HS-27A (cell line): ENCODE results near the gene ARID3C.

Experiments used
- DNase-seq: peaks from one replicate; pipeline ENCODE4 v3.0.0-alpha.2; 2012; ENCODE audit warnings: low read depth, missing footprints

The ARID3C gene

DNA sequence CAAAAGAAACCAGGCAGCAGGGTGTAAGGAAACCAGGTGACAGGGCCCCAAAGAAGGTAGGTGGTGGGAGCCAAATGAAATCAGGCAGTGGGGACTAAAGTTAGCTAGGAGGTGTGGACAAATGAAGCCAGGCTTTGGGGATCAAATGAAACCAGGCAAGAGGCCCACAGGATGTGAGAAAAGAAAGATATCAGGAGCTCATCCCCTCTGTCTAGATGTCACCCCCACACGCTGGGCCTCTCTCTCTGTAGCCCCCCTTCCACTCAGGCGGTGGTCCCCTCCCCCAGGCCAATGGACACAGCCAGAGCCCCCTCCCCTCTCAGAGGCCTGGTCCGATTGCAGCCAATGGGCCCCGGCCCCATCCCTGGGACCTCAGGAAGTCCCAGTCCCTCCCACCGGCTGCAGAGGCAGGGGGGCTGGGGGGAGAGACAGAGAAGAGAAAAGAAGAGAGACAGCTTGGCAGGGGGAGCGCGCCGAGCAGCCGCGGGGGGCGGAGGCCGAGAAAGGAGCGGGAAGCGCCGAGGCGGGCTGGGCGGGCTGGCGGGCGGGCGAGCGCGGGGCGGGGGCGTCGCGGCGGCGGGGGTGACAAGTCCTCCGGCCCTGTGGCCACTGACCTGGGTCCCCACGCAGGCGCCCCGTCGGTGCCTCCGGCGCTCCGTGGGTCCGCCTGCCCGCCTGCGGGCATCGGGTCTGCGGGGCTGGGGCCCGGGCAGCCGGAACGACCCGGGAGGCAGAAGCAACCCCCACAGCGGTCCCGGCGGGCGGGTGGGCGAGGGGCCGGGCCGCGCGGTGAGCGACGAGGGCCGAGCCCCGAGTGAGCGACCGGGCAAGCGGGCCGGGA lies 51.2 kb downstream of the ARID3C start:
- no peak for DNase-seq

DNA sequence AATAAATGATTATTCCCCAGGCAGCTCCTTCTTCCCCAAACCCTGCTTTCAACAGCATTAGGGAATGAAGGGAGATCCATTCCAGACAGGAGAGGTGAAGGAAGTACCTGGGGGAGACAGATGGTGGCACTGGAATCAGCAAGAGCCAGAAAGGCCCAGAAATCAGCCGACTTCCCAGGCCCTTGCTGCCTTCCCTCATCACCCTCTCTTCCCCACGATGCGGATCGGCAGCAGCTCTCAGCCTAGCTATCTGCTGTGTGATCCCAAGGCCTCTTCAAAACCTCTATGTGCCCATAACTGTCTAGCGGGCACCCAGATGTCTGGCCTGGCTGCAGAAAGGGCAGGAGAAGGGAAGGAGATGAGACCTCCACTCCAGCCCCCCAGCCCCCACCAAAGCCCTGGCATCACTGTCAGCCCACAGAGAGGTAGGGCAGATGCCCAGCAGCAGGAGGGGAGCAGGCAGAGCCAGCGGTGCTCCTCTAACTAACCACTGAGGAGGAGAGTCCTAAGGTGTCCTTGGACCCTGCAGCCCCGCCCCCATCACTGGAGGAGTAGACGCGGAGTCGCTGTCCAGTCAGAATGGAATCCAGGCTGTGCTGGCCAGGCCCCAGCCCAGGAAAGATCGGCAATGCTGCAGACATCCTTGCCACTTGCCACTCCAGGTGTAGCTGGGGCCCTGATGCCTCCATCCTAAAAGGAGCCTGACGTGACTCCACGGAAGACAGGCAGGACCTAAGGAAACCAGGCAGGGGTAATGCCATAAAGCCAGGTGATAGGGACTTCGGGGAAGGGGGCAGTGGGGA lies 52.1 kb downstream of the ARID3C start:
- DNase-seq, result no peak

DNA sequence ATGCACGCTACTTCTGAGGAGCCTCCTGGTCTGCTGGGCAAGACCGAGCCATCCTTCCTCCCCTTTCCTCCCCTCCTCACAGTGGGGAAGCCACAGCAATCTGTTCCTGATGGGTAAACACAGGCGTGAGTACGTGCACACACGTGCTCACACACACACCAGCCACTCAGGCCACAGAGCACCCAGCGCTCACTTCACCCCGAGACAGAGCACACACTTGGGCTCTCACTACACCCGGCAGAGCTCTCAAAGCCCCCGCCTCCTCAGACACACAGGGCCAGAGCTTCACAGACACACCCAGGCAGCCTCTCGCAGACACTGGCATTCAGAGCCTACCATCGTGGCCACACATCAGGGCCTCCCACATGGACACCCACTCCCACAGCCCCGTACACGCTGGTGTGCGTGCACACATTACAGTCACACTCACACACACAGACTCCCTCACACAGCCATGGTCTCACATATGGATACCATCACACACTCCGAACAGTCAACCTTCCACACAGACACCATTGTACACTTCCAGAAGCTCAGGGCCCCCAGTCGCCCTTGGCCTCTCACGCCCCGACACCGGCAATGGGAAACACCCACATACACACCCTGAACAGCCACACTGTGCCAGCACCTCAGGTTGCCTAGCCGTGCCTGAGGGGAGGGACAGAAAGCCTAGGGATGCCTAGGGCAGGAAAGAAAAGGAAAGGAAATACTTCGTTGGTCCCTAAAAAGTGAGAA lies 52.8 kb downstream of the ARID3C start:
- no peak for DNase-seq

DNA sequence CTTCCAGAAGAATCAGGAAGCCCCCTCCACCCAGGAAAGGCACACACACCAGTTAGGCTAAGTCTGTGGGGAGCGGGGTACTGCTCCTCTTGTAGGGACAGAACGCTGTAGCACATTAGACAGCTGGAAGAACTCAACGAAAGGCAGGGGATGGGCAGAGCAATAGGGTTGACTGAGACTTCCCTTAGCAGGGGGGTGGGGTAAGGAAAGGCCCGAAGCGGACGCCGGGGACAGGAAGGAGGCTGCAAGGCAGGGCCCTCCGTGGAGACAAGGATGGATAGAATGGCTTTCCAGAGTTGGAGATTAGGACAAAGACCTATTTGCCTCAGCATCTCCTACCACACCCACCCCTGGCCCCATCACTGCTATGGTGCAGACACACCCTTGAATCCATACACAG lies 53.6 kb downstream of the ARID3C start:
- DNase-seq, result no peak

DNA sequence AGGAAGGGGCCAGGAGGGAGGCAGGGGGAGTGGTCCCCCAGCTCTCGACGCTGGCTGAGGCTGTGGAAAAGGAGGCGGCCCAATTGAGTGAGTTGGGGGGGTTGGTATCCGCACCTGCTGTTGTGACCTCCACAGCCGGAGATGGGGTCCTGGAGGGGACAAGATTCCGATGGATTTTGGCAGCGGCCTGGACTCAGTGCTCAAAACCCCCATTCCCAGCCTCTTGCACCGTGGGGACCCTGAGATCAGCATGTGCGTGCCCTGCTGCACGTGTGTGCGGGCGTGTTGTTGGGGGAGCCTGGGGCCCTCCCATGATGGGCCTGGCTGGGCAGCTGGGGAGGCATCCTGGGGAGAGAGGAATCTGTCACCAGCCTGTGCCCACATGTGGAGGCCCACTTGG lies 54.3 kb downstream of the ARID3C start:
- no peak for DNase-seq

DNA sequence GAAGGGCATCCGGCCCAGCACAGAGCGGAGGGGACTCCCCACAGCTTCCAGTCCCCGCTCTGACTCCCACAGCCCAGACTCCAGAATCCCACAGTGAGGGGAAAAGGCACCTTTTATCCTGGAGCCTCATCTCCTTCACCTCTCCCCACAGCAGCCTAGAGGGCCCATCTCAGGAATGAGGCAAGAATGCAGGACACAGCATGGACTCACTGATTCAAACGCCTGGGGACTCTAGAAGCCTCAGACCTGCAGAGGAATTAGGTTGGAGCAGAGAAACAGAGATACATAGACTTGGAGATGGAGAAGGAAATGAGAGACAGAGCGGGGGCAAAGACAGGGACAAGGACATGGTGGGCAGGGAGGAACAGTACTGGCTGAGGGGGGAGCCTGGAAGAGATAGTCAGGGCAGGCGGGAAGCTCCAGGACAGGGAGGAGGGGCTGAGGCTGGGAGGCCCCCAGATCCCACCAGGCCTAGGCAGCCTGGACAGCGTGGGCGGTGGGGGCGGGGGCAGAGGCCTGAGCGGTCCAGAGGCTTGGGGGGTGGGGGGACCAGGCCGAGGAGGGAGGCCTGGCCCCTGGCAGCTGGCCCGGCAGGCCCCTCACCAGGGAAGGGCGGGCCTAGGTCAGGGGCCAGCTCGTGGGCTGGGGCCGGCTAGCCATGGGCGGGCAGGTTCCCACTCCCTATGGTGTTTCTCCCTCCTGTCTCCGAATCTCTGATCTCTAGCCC lies 55.1 kb downstream of the ARID3C start:
- no peak for DNase-seq

DNA sequence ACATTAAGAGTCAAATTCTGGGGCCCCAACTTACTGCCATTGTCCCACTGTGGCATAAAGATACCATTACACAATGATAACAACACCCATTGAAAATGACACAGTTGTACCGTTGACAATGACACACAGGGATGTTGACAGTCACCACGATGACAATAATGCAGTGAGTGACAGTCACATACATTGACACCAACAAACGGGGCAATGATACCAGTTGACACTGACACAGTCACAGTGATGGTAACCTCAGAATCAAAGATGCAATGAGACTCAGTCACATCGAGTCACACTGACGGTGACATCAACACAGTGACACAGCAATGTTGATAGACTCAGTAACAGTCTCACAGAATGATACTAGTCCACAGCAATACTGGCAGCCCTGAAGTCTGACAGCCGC lies 56.2 kb downstream of the ARID3C start:
- DNase-seq, result no peak

DNA sequence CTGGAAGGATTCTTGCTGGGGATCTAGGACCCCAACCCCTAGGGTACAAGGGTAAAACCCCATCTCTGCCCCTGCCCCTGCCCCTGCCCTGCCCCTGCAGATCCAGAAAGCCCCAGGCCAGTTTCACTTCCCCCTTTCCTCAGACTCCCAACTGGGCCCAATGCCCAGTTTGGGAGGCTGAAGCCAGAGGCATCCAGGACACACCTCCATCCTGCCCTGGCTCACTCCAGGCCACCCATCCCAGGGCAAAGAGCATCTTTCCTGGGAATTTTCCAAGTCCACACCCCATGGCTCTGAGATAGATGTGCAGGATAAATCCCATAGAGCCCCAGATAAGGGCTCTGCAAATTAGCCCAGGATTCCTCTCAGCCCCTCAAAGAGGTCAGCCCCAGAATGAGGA lies 56.8 kb downstream of the ARID3C start:
- DNase-seq, result no peak

DNA sequence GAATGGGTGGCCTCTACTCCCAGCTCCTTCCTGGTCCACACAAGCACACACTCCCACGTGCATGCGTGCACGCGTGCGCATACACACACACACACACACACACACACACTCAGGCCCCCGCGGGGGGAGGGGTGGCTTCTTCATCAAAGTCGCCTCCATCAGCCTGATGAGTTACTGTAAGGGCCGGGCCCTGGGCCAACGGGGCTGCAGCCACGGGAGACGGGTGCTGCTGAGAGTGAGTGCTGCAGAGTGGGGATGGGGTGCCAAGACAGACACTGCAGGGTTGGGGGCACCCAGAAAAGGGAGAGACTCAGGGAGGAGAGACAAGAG lies 57.4 kb downstream of the ARID3C start:
- DNase-seq, result no peak
